Bronchial epithelial cell (primary cell): ENCODE data around the gene C2orf66. TPM values are rescaled to one million over a fixed set of nuclear protein-coding genes. Genes with fewer than 3 reads are reported as not detected.

ENCODE experiments used
- DNase-seq: peaks from one replicate; pipeline ENCODE4 v3.0.0-alpha.2; 2010; ENCODE audit warnings: low read depth
- FAIRE-seq: peaks from 2 replicates; lab custom pipeline; 2011; peaks lifted over from hg19 to GRCh38; lab: Jason Lieb, UNC
- H3K27me3 ChIP-seq: 2 replicates; pipeline ENCODE4 v1.5.1; 2011; ENCODE audit warnings: low read length; ENCODE audit not compliant: control insufficient read depth, insufficient read depth
- H3K36me3 ChIP-seq: 2 replicates; pipeline ENCODE4 v1.5.1; 2011; ENCODE audit warnings: low read length; ENCODE audit not compliant: control insufficient read depth, insufficient read depth
- H3K4me3 ChIP-seq: 2 replicates; pipeline ENCODE4 v1.5.1; 2011; ENCODE audit warnings: mild to moderate bottlenecking, low read depth, low read length, control low read depth
- total RNA-seq: library from RNA; depleted of rRNA; stranded (reverse); fragments of >200 nt; gene quantifications from 2 replicates; pipeline ENCODE4 v1.2.1, GENCODE V29; 2014
- TF ChIP-seq, protein P1 (sequence below): IDR thresholded peaks from 2 replicates; pipeline ENCODE4 v1.5.1; 2011; ENCODE audit warnings: mild to moderate bottlenecking, moderate library complexity, low read length, control low read depth, inconsistent platforms; ENCODE audit not compliant: insufficient read depth, severe bottlenecking

The C2orf66 gene
- total RNA-seq, 1 donor from 2014 or later: under 0.01 TPM

DNA sequence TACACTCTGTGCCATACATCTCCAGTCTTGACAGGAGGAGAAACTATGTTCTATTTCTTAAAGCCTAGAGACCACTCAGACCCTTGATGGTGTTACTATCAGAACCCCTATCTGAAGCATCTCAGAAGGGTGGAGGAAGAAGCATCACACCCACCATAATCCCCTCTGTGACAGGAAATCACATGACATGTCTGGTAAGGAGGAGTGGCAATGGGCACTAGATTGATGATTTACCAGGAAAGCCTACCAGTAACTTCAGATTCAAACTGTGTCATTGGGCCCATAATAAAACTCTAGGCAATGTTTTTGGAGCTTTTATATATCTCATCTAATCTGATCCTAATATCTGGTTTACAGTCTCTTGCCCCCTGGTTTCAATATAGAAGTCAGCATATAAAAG lies 37.1 kb upstream of the C2orf66 start:
- TF ChIP-seq, protein P1, sequence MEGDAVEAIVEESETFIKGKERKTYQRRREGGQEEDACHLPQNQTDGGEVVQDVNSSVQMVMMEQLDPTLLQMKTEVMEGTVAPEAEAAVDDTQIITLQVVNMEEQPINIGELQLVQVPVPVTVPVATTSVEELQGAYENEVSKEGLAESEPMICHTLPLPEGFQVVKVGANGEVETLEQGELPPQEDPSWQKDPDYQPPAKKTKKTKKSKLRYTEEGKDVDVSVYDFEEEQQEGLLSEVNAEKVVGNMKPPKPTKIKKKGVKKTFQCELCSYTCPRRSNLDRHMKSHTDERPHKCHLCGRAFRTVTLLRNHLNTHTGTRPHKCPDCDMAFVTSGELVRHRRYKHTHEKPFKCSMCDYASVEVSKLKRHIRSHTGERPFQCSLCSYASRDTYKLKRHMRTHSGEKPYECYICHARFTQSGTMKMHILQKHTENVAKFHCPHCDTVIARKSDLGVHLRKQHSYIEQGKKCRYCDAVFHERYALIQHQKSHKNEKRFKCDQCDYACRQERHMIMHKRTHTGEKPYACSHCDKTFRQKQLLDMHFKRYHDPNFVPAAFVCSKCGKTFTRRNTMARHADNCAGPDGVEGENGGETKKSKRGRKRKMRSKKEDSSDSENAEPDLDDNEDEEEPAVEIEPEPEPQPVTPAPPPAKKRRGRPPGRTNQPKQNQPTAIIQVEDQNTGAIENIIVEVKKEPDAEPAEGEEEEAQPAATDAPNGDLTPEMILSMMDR: no peak
- H3K4me3 ChIP-seq: no peak overlapping the region
- H3K27me3 ChIP-seq: no peaks in the 10 kb centered on the region
- FAIRE-seq (no peak), DNase-seq (no peak)
- peaks cover 1% of the 10 kb centered on the region for H3K36me3 ChIP-seq

DNA sequence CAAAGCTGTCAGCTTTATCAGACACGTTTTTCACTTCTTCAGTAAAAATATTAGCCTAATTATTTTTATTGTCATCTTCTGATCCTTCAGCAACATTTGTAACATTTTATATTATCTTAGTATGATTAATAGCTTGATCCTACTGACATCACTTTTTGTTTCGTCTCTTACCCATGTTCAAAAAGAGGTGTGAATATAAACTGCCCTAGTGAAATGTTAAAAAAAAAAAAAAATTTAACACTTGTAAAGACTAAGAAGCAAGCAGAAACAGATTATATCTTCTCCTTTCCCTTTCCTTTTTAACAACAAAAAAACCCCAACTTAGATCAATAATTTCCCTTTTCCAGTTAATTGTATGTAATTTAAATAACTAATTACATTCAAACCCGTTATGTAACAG lies 36.2 kb upstream of the C2orf66 start:
- FAIRE-seq (no peak), DNase-seq (no peak)
- Histone ChIP-seq H3K4me3 (no peak overlapping the region), H3K36me3 (peaks cover 1% of the 10 kb centered on the region), H3K27me3 (no peaks in the 10 kb centered on the region)
- TF ChIP-seq, protein P1: no peak

DNA sequence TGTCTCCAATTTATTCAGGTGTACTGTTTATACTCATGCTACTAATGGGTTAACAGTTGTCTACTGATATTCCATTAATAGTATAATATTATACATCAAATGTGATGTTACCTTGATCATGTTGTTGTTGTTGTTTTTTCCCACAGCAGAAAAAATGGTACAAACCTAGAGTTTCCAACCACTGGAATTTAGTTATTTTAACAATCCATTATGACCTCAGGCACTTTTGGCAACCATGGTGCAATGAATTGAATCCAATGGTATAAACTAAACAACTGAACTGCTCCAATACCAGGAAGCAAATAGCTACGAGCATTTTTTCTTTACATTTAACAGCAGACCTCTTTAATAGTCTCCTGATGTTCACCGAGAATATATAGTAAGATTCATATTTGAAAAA lies 31.0 kb upstream of the C2orf66 start:
- TF ChIP-seq, protein P1: no peak
- peaks cover 1% of the 10 kb centered on the region for H3K36me3 ChIP-seq
- no peaks in the 10 kb centered on the region for H3K27me3 ChIP-seq
- no peak for DNase-seq
- H3K4me3 ChIP-seq: no peak overlapping the region
- no peak for FAIRE-seq

DNA sequence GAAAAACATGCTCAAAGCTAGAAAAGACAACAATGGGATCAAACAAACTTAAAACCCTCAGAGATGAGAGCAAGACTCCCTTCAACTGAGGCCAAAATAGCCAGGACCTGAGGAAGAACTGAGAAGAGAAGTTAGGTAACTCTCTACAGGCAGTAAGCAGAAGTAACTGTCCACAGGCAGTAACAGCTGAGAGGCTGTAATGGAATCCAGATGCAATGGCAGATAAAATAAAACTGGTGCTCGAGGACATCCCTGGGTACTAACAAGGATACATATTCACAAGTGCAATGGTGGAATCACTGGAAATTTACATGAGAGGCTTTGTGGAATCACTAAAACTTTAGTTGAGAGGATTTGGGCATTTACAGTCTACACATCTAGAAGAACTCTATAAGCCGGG lies 30.4 kb upstream of the C2orf66 start:
- no peak overlapping the region for H3K4me3 ChIP-seq
- no peak for DNase-seq
- H3K27me3 ChIP-seq: no peaks in the 10 kb centered on the region
- H3K36me3 ChIP-seq: peaks cover 1% of the 10 kb centered on the region
- no peak for FAIRE-seq
- TF ChIP-seq, protein P1: no peak

DNA sequence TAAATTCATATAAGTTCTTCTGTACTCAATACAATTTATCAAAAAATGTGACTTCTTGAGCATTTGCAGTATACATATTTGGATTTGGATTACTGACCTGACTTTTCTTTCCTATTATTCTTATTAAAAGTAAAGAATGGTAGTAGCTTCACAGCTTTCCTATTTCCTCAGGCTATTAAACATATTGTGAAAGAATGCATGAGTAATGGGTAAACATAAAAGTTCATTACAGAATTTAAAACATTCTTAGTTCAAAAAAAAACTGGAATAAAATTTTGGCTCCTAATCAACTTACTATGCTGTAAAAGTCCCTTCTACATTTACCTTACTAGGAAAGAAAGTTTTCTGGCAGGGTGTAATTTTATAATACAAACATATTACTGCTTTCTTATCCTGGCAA lies 27.3 kb upstream of the C2orf66 start:
- DNase-seq (peak; percentile 88), FAIRE-seq (no peak)
- TF ChIP-seq, protein P1: no peak
- no peak overlapping the region for H3K4me3 ChIP-seq
- H3K27me3 ChIP-seq: no peaks in the 10 kb centered on the region
- H3K36me3 ChIP-seq: no peaks in the 10 kb centered on the region

DNA sequence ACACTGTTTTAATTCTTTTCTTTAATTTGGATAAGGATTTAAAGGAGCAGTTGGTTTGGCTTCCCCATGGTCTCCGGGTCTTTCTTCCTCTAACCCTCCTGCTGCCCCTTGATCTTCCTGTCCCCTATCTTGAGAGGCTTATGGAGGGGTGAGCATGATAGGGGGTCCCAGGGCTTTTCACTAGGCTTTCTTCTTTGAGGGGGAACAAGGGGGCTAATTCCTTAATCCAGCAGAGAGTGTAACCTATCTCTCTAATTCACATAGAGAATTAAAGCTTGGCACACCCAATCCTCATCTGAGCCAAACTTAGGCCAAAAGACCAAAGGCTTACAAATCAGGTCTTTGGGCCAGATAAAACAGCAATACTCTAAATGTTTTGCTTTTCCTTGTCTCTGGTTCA lies 21.5 kb upstream of the C2orf66 start:
- H3K27me3 ChIP-seq: no peaks in the 10 kb centered on the region
- FAIRE-seq (no peak), DNase-seq (no peak)

More for the DNA sequence above, 21.5 kb upstream of the C2orf66 start:
- TF ChIP-seq, protein P1: no peak
- H3K36me3 ChIP-seq: no peaks in the 10 kb centered on the region
- H3K4me3 ChIP-seq: no peak overlapping the region
